WTC11 (cell line): ENCODE data around the gene PUM1. TPM values are rescaled to one million over a fixed set of nuclear protein-coding genes. Genes with fewer than 3 reads are reported as not detected.

Experiments used
- ATAC-seq: fragments of 200-7000 bp; cut with Tn5 transposase; 2 replicates; pipeline ENCODE4 v1.10.0; 2021; ENCODE audit warnings: mild to moderate bottlenecking, moderate library complexity
- CTCF ChIA-PET: fragments of 300-600 bp; sonication (Branson Sonifier 250); formaldehyde crosslinking; loops from one replicate; lab custom pipeline; 2021; ENCODE audit warnings: antibody characterized with exemption; lab: Charles Lee
- POLR2A ChIA-PET: fragments of 350-600 bp; sonication (Branson Sonifier 250); formaldehyde crosslinking; loops from one replicate; lab custom pipeline; 2021; ENCODE audit warnings: antibody characterized with exemption; lab: Charles Lee
- DNase-seq: peaks from one replicate; pipeline ENCODE4 v3.0.0; 2021; ENCODE audit warnings: low spot score
- H3K27ac Mint-ChIP-seq: 2 replicates; pipeline ENCODE4 v1.8.0; 2021; ENCODE audit warnings: mixed read lengths
- H3K27me3 Mint-ChIP-seq: 2 replicates; pipeline ENCODE4 v1.8.0; 2021; ENCODE audit warnings: low read depth, mild to moderate bottlenecking, moderate library complexity, mixed read lengths
- H3K36me3 Mint-ChIP-seq: 2 replicates; pipeline ENCODE4 v1.8.0; 2021; ENCODE audit warnings: mixed read lengths
- H3K4me1 Mint-ChIP-seq: 2 replicates; pipeline ENCODE4 v1.8.0; 2022; ENCODE audit warnings: mixed read lengths
- H3K4me3 Mint-ChIP-seq: 2 replicates; pipeline ENCODE4 v1.8.0; 2021; ENCODE audit warnings: mild to moderate bottlenecking, moderate library complexity, mixed read lengths
- H3K9me3 Mint-ChIP-seq: 2 replicates; pipeline ENCODE4 v1.8.0; 2021; ENCODE audit warnings: mixed read lengths
- ESRRA ChIP-seq: sonication (generic); formaldehyde crosslinking; IDR thresholded peaks from 2 replicates; pipeline ENCODE4 v1.8.1; 2022; ENCODE audit warnings: mild to moderate bottlenecking, missing genetic modification reagents, borderline replicate concordance
- FOXK1 ChIP-seq: sonication (generic); formaldehyde crosslinking; IDR thresholded peaks from 2 replicates; pipeline ENCODE4 v1.8.0; 2022; ENCODE audit warnings: mild to moderate bottlenecking, moderate library complexity, missing genetic modification reagents
- FOXP4 ChIP-seq: sonication (generic); formaldehyde crosslinking; IDR thresholded peaks from 2 replicates; pipeline ENCODE4 v1.8.0; 2022; ENCODE audit warnings: mild to moderate bottlenecking, missing genetic modification reagents
- GTF2I ChIP-seq: fragments of 250-450 bp; sonication (Bioruptor Pico); conservative IDR thresholded peaks from 2 replicates; pipeline ENCODE4 v1.4.0; 2021; ENCODE audit warnings: mild to moderate bottlenecking
- HMGA2 ChIP-seq: fragments of 250-450 bp; sonication (Bioruptor Pico); IDR thresholded peaks from 2 replicates; pipeline ENCODE4 v1.4.0; 2021; ENCODE audit warnings: mild to moderate bottlenecking, moderate library complexity
- HMGXB4 ChIP-seq: sonication (generic); formaldehyde crosslinking; IDR thresholded peaks from 2 replicates; pipeline ENCODE4 v1.8.1; 2023; ENCODE audit warnings: mild to moderate bottlenecking, moderate library complexity, missing genetic modification reagents
- KAT7 ChIP-seq: sonication (generic); formaldehyde crosslinking; IDR thresholded peaks from 2 replicates; pipeline ENCODE4 v1.8.1; 2023; ENCODE audit warnings: missing genetic modification reagents, mild to moderate bottlenecking, borderline replicate concordance
- MXD4 ChIP-seq: fragments of 250-450 bp; sonication (Bioruptor Pico); IDR thresholded peaks from 2 replicates; pipeline ENCODE4 v1.8.0; 2021; ENCODE audit warnings: mild to moderate bottlenecking, moderate library complexity, borderline replicate concordance
- NFYB ChIP-seq: sonication (generic); formaldehyde crosslinking; conservative IDR thresholded peaks from 2 replicates; pipeline ENCODE4 v1.8.0; 2022; ENCODE audit warnings: low read depth, missing genetic modification reagents
- PRDM15 ChIP-seq: sonication (generic); formaldehyde crosslinking; IDR thresholded peaks from 2 replicates; pipeline ENCODE4 v1.8.0; 2022; ENCODE audit warnings: missing genetic modification reagents
- PREB ChIP-seq: sonication (generic); formaldehyde crosslinking; IDR thresholded peaks from 2 replicates; pipeline ENCODE4 v1.8.1; 2022; ENCODE audit warnings: mild to moderate bottlenecking, missing genetic modification reagents, moderate library complexity, borderline replicate concordance
- PRRX2 ChIP-seq: fragments of 250-450 bp; sonication (Bioruptor Pico); IDR thresholded peaks from 2 replicates; pipeline ENCODE4 v1.8.0; 2021; ENCODE audit warnings: mild to moderate bottlenecking
- RELA ChIP-seq: sonication (generic); formaldehyde crosslinking; IDR thresholded peaks from 2 replicates; pipeline ENCODE4 v1.8.1; 2022; ENCODE audit warnings: missing genetic modification reagents, mild to moderate bottlenecking, borderline replicate concordance
- SMAD3 ChIP-seq: sonication (generic); formaldehyde crosslinking; IDR thresholded peaks from 2 replicates; pipeline ENCODE4 v1.8.0; 2022; ENCODE audit warnings: missing genetic modification reagents, mild to moderate bottlenecking, borderline replicate concordance
- SMAD4 ChIP-seq: sonication (generic); formaldehyde crosslinking; IDR thresholded peaks from 2 replicates; pipeline ENCODE4 v1.8.0; 2022; ENCODE audit warnings: mild to moderate bottlenecking, missing genetic modification reagents
- SOX15 ChIP-seq: fragments of 250-450 bp; sonication (Bioruptor Pico); IDR thresholded peaks from 2 replicates; pipeline ENCODE4 v1.9.0; 2021; ENCODE audit warnings: mild to moderate bottlenecking
- ZNF263 ChIP-seq: sonication (generic); formaldehyde crosslinking; IDR thresholded peaks from 2 replicates; pipeline ENCODE4 v1.8.1; 2022; ENCODE audit warnings: low read depth, mild to moderate bottlenecking, moderate library complexity, missing genetic modification reagents
- ZNF423 ChIP-seq: fragments of 250-450 bp; sonication (Bioruptor Pico); IDR thresholded peaks from 2 replicates; pipeline ENCODE4 v2.1.2; 2022; ENCODE audit warnings: mild to moderate bottlenecking, moderate library complexity
- ZNF532 ChIP-seq: fragments of 250-450 bp; sonication (Bioruptor Pico); IDR thresholded peaks from 2 replicates; pipeline ENCODE4 v1.9.0; 2021; ENCODE audit warnings: mild to moderate bottlenecking, borderline replicate concordance
- ZSCAN18 ChIP-seq: fragments of 250-450 bp; sonication (Bioruptor Pico); IDR thresholded peaks from 2 replicates; pipeline ENCODE4 v2.1.2; 2022; ENCODE audit warnings: mild to moderate bottlenecking, moderate library complexity
- total RNA-seq: library from RNA; stranded (reverse); gene quantifications from 3 replicates; pipeline ENCODE4 v1.2.3, GENCODE V29; 2021

The PUM1 gene
- total RNA-seq, 1 experiment from 2014 or later: 147 TPM

- no peaks in the 10 kb centered on the region for H3K9me3 Mint-ChIP-seq
- H3K4me3 Mint-ChIP-seq: no peak overlapping the region
- H3K27me3 Mint-ChIP-seq: no peaks in the 10 kb centered on the region
- H3K36me3 Mint-ChIP-seq: peaks cover 82% of the 10 kb centered on the region
- H3K4me1 Mint-ChIP-seq: no peaks in the 10 kb centered on the region
- TF ChIP-seq ZSCAN18 (CRISPR knock-in tag) (no peak), GTF2I (CRISPR knock-in tag) (no peak), PRDM15 (CRISPR knock-in tag) (no peak), ZNF263 (no peak), FOXK1 (CRISPR knock-in tag) (no peak), SOX15 (CRISPR knock-in tag) (no peak), HMGA2 (no peak), NFYB (CRISPR knock-in tag) (no peak), ZNF532 (CRISPR knock-in tag) (no peak), KAT7 (CRISPR knock-in tag) (no peak), SMAD3 (no peak), MXD4 (CRISPR knock-in tag) (no peak), FOXP4 (no peak), RELA (CRISPR knock-in tag) (no peak), PREB (no peak), SMAD4 (no peak), HMGXB4 (no peak), PRRX2 (no peak), ESRRA (CRISPR knock-in tag) (no peak), ZNF423 (CRISPR knock-in tag) (no peak)
- H3K27ac Mint-ChIP-seq: no peak overlapping the region
- ChIA-PET CTCF (no interaction called here), POLR2A (no interaction called here)
- DNase-seq: no peak
- no peak for ATAC-seq
These were observed 117.2 kb downstream of the PUM1 start for GRCh38 chr1:30948278-30948677.
